Measurements from ENCODE around the gene S100A7. TPM values are rescaled to one million over a fixed set of nuclear protein-coding genes. Genes with fewer than 3 reads are reported as not detected.
"Not testable (repeated sequence)": the region's sequence is repeated elsewhere in the genome, so short reads cannot be mapped to it uniquely, and the experiment has no call there.

S100A7 gene
- total and polyA plus RNA-seq, 2 of the 4 experiments (the other 2 are of a cell fraction) = not detected

DNA sequence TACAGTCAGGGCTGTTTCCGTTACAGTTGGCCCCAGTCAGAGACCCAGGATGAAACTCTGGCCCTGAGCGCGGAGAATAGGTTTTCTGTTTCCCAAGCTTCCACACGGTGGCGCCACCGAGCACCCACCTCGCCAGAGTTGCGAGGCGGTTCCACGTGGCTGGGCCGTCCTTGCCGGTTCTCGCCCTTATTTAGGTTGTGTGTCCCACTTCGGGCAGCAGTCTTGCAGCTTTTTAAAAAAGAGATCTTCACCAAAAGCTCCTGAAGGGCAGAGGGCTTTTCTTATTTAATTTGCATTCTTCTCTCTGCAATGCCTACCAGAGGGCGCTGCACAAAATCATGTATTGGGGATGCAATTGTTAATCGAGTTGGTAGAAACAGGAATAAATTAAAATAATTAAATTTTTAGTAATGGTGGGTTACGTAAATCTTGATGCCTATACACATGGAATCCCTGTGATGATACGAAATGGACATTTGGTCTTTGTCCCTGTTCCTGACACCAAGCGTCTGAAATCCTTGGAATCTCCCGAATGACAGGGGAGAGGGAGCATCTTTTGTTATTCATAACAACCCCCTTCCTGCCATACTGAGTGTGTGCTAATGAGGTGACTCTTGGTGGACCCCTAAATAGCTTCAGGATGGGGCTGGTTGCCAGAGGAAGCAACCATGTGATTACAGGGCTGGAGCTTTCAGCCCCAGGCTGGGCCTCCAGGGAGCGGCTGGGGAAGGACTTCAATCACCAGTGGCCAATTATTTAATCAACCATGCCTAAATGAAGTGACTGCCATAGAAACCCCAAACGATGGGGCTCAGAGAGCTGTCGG is 5.6 kb upstream of the S100A7 start:
- TF ChIP-seq CEBPB (IDR thresholded peaks at IDR 0.05; ENCODE audit: low read depth, low read length) = no peak
- TF ChIP-seq MXI1 (IDR thresholded peaks at IDR 0.05; ENCODE audit: borderline replicate concordance, low read depth, low read length) = 0 out of 2 replicates have a peak, but pooled peaks have one; percentile 61
- TF ChIP-seq RAD21 (IDR thresholded peaks at IDR 0.05; ENCODE audit: low read length) = peak; percentile 55
- peak; percentile 56 for TF ChIP-seq SMC3 (IDR thresholded peaks at IDR 0.05; ENCODE audit: low read depth, low read length)
- no peak for TF ChIP-seq FOS (IDR thresholded peaks at IDR 0.05; ENCODE audit: low read depth, low read length)
- TF ChIP-seq, protein P1, sequence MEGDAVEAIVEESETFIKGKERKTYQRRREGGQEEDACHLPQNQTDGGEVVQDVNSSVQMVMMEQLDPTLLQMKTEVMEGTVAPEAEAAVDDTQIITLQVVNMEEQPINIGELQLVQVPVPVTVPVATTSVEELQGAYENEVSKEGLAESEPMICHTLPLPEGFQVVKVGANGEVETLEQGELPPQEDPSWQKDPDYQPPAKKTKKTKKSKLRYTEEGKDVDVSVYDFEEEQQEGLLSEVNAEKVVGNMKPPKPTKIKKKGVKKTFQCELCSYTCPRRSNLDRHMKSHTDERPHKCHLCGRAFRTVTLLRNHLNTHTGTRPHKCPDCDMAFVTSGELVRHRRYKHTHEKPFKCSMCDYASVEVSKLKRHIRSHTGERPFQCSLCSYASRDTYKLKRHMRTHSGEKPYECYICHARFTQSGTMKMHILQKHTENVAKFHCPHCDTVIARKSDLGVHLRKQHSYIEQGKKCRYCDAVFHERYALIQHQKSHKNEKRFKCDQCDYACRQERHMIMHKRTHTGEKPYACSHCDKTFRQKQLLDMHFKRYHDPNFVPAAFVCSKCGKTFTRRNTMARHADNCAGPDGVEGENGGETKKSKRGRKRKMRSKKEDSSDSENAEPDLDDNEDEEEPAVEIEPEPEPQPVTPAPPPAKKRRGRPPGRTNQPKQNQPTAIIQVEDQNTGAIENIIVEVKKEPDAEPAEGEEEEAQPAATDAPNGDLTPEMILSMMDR (conservative IDR thresholded peaks at IDR 0.05; ENCODE audit: low read depth, low read length) = peak; percentile 63
- Histone ChIP-seq H3K36me3 (ENCODE audit: control insufficient read depth, insufficient read depth, low read length) (no peaks in the 10 kb centered on the region), H2AFZ (replicated peaks; ENCODE audit: low read length, poor library complexity) (peak overlapping the region; percentile 72), H3K4me3 (ENCODE audit: insufficient read depth, low read depth, low read length) (no peak overlapping the region), H4K5ac (ENCODE audit: low read depth, low read length) (no peak overlapping the region), H4K91ac (ENCODE audit: insufficient read depth, low read depth, low read length) (no peak overlapping the region), H2AK9ac (replicated peaks; ENCODE audit: low read depth, low read length, poor library complexity) (no peak overlapping the region), H3K56ac (ENCODE audit: extremely low read depth, insufficient read depth, low read length) (no peak overlapping the region), H3K23ac (ENCODE audit: low read depth, low read length) (no peak overlapping the region), H3K27ac (ENCODE audit: insufficient read depth, low read length) (no peak overlapping the region), H2BK5ac (ENCODE audit: low read depth, low read length, poor library complexity, severe bottlenecking) (no peak overlapping the region), H3K18ac (ENCODE audit: low read depth, low read length) (no peak overlapping the region), H4K8ac (ENCODE audit: low read depth in 2 of 2, low read length in 2 of 2) (no peak overlapping the region), H3K4me1 (ENCODE audit: control insufficient read depth, insufficient read depth, low read length) (no peaks in the 10 kb centered on the region), H3K79me1 (ENCODE audit: low read depth in 1 of 2, low read length in 2 of 2) (no peaks in the 10 kb centered on the region), H4K20me1 (ENCODE audit: insufficient read depth, low read length) (no peaks in the 10 kb centered on the region), H3K9ac (ENCODE audit: low read depth, low read length) (no peak overlapping the region), H2BK20ac (ENCODE audit: low read depth, low read length) (no peak overlapping the region), H2BK120ac (ENCODE audit: low read depth, low read length) (no peak overlapping the region), H3K9me1 (ENCODE audit: insufficient read depth, low read length) (no peaks in the 10 kb centered on the region), H3K14ac (replicated peaks; ENCODE audit: low read depth, low read length) (no peak overlapping the region), H2BK15ac (ENCODE audit: low read depth, low read length) (no peak overlapping the region), H3K9me3 (ENCODE audit: control insufficient read depth, insufficient read depth, low read length) (peaks cover 1% of the 10 kb centered on the region; the same call in 1 of the 2 replicates), H3K27me3 (ENCODE audit: control insufficient read depth, insufficient read depth, low read length) (peaks cover 8% of the 10 kb centered on the region), H2AK5ac (ENCODE audit: low read depth, low read length) (no peak overlapping the region), H3K4ac (ENCODE audit: low read depth, low read length) (no peak overlapping the region), H3K4me2 (ENCODE audit: low read depth, low read length) (no peak overlapping the region)
- peak; percentile 81 for ATAC-seq (ENCODE audit: low read depth)
- dilution Hi-C loops (cut with HindIII; ENCODE audit: low sequenced_read_pairs, unreplicated experiment) (no loop called here), in situ Hi-C loops (cut with MboI; ENCODE audit: low sequenced_read_pairs) (no loop called here), intact Hi-C loops (cut with micrococcal nuclease) (no loop called here)
- CTCF ChIA-PET = interaction anchor here (0.6 to 1.4 kb wide), 4 partner anchors 9 to 29 kb away, joined by 3 to 14 read pairs (median 4); no protein-coding TSS in a partner anchor
- no TSS peak for BruUV-seq (replicated peaks)
- WGBS, 2 experiments (ENCODE audit: extremely low coverage in 2 of 2, insufficient read length in 1 of 2) = 3% methylated on average over 10 of the region's 23 CpGs; no CpG with 5 or more reads in 1 of the 2 experiments
- POLR2A ChIA-PET (ENCODE audit: unreplicated experiment) = no interaction called here
- peak; percentile 8 for DNase-seq

DNA sequence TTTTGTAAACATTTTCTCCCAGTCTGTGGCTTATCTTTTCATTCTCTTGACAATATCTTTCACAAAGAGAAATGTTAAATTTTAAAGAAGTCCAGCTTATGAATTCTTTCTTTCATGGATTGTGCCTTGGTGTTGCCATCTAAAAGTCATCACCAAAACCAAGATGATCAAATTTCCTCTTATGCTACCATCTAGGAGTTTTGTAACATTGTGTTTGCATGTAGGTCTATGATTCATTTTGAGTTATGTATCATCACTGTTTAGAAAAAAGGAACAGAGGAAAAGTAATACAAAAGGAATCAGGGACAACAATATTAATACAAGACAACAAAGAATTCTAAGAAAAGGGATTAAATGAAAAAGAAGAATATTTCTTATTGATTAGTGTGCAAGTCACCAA is 2.3 kb upstream of the S100A7 start:
- intact Hi-C loops (cut with micrococcal nuclease); in situ Hi-C loops (cut with MboI; ENCODE audit: low sequenced_read_pairs); H3K14ac ChIP-seq (replicated peaks; ENCODE audit: low read depth, low read length); H3K36me3 ChIP-seq (ENCODE audit: control insufficient read depth, insufficient read depth, low read length); H2AK9ac ChIP-seq (replicated peaks; ENCODE audit: low read depth, low read length, poor library complexity); ATAC-seq (ENCODE audit: low read depth); POLR2A ChIA-PET (ENCODE audit: unreplicated experiment); H3K4me3 ChIP-seq (ENCODE audit: insufficient read depth, low read depth, low read length); H3K56ac ChIP-seq (ENCODE audit: extremely low read depth, insufficient read depth, low read length); H3K4me1 ChIP-seq (ENCODE audit: control insufficient read depth, insufficient read depth, low read length); H2AFZ ChIP-seq (replicated peaks; ENCODE audit: low read length, poor library complexity); H3K4ac ChIP-seq (ENCODE audit: low read depth, low read length); H4K20me1 ChIP-seq (ENCODE audit: insufficient read depth, low read length); H2BK20ac ChIP-seq (ENCODE audit: low read depth, low read length); H2BK5ac ChIP-seq (ENCODE audit: low read depth, low read length, poor library complexity, severe bottlenecking); H2BK120ac ChIP-seq (ENCODE audit: low read depth, low read length); H4K8ac ChIP-seq (ENCODE audit: low read depth in 2 of 2, low read length in 2 of 2); H3K18ac ChIP-seq (ENCODE audit: low read depth, low read length); H3K9me1 ChIP-seq (ENCODE audit: insufficient read depth, low read length); H4K5ac ChIP-seq (ENCODE audit: low read depth, low read length); H3K4me2 ChIP-seq (ENCODE audit: low read depth, low read length); H3K9ac ChIP-seq (ENCODE audit: low read depth, low read length); H2AK5ac ChIP-seq (ENCODE audit: low read depth, low read length); H3K27ac ChIP-seq (ENCODE audit: insufficient read depth, low read length); H3K79me1 ChIP-seq (ENCODE audit: low read depth in 1 of 2, low read length in 2 of 2); BruUV-seq (replicated peaks); dilution Hi-C loops (cut with HindIII; ENCODE audit: low sequenced_read_pairs, unreplicated experiment); H4K91ac ChIP-seq (ENCODE audit: insufficient read depth, low read depth, low read length); H3K9me3 ChIP-seq (ENCODE audit: control insufficient read depth, insufficient read depth, low read length); DNase-seq; H3K23ac ChIP-seq (ENCODE audit: low read depth, low read length); H2BK15ac ChIP-seq (ENCODE audit: low read depth, low read length): not testable (repeated sequence)
- H3K27me3 ChIP-seq (ENCODE audit: control insufficient read depth, insufficient read depth, low read length) = peaks cover 12% of the 10 kb centered on the region
- CTCF ChIA-PET = interaction anchor here (0.7 kb wide), 1 partner anchor 427 kb away, joined by 4 read pairs; no protein-coding TSS in a partner anchor

All from IMR-90 (cell line).